B cell (primary cell): ENCODE results near the gene RGS7BP.

Experiments
- EZH2 ChIP-seq: IDR thresholded peaks from 2 replicates; pipeline ENCODE4 v1.6.1; 2012; ENCODE audit warnings: borderline replicate concordance, low read depth, mild to moderate bottlenecking, moderate library complexity, low read length; ENCODE audit not compliant: insufficient read depth, poor library complexity, severe bottlenecking
- TF ChIP-seq, protein P1 (sequence below): fragments of 200-600 bp; IDR thresholded peaks from one replicate; pipeline ENCODE4 v1.8.0; 2022; ENCODE audit warnings: antibody characterized with exemption, mild to moderate bottlenecking

DNA sequence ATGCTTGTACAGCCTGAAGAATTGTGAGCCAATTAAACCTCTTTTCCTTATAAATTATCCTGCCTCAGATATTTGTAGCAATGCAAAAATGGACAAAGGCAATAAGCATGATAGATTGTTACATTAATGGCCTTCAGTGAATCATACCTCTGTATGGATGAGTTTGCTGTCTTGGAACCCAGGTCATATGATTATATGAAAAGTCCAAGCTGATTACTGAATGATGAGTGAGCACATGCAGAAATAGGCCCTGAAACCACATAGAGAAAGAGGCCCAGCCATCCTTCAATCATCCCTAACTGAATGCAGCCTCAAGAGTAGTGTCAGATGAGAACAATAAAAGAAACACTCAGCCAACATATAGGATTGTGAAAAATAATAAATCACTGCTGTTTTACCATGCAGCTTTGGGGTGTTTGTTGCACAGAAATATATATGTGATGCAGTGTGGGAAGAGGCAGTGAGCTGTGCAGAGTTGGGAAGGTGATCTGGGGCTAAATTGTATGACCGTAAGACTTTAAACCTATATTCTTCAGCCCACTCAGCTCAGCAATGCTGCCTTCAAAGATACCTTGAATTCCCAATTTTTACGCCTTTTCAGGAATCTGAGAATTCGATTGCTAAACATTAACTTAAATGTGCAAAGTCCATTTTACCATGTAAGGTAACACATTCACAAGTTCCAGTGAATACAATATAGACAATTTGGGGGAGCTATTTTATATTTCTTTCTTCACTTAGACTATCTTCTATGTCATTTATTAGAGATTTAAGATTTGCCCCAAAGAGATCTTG is 148.1 kb downstream of the RGS7BP start:
- TF ChIP-seq, protein P1, sequence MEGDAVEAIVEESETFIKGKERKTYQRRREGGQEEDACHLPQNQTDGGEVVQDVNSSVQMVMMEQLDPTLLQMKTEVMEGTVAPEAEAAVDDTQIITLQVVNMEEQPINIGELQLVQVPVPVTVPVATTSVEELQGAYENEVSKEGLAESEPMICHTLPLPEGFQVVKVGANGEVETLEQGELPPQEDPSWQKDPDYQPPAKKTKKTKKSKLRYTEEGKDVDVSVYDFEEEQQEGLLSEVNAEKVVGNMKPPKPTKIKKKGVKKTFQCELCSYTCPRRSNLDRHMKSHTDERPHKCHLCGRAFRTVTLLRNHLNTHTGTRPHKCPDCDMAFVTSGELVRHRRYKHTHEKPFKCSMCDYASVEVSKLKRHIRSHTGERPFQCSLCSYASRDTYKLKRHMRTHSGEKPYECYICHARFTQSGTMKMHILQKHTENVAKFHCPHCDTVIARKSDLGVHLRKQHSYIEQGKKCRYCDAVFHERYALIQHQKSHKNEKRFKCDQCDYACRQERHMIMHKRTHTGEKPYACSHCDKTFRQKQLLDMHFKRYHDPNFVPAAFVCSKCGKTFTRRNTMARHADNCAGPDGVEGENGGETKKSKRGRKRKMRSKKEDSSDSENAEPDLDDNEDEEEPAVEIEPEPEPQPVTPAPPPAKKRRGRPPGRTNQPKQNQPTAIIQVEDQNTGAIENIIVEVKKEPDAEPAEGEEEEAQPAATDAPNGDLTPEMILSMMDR: no peak
- no peak for TF ChIP-seq EZH2
